Measurements from ENCODE around the gene IRF1. TPM values are rescaled to one million over a fixed set of nuclear protein-coding genes. Genes with fewer than 3 reads are reported as not detected.
"Not testable (repeated sequence)": the region's sequence is repeated elsewhere in the genome, so short reads cannot be mapped to it uniquely, and the experiment has no call there.

The IRF1 gene
- total RNA-seq, 1 donor: 22.1 TPM

GRCh38 chr5:132486318-132487094, 4.1 kb downstream of the IRF1 start:
- H3K4me3 ChIP-seq (ENCODE audit: insufficient read depth, low read length): no peak overlapping the region
- H3K27ac ChIP-seq (ENCODE audit: low read depth, low read length): no peak overlapping the region
- no peaks in the 10 kb centered on the region for H3K27me3 ChIP-seq (ENCODE audit: insufficient read depth, low read length)
- H3K4me2 ChIP-seq (ENCODE audit: insufficient read depth, low read length): no peak overlapping the region
- H3K36me3 ChIP-seq (ENCODE audit: insufficient read depth, low read length): peaks cover 59% of the 10 kb centered on the region
- H3K9me3 ChIP-seq (ENCODE audit: low read depth, low read length): no peaks in the 10 kb centered on the region
- H3K79me2 ChIP-seq (ENCODE audit: insufficient read depth, low read length): peaks cover 43% of the 10 kb centered on the region
- peaks cover 50% of the 10 kb centered on the region for H4K20me1 ChIP-seq (ENCODE audit: insufficient read depth, low read length)
- H2AFZ ChIP-seq (ENCODE audit: low read length): no peak overlapping the region
- DNase-seq (ENCODE audit: insufficient read length, low spot score, missing footprints): no peak
- TF ChIP-seq CTCF (IDR thresholded peaks at IDR 0.05; ENCODE audit: extremely low read depth, low read depth, low read length): no peak
- H3K4me1 ChIP-seq (ENCODE audit: insufficient read depth, low read length): peaks cover 23% of the 10 kb centered on the region

- H3K36me3 ChIP-seq (ENCODE audit: insufficient read depth, low read length): peaks cover 59% of the 10 kb centered on the region
- peaks cover 50% of the 10 kb centered on the region for H4K20me1 ChIP-seq (ENCODE audit: insufficient read depth, low read length)
- no peak overlapping the region for H3K27ac ChIP-seq (ENCODE audit: low read depth, low read length)
- no peak for DNase-seq (ENCODE audit: insufficient read length, low spot score, missing footprints)
- H3K27me3 ChIP-seq (ENCODE audit: insufficient read depth, low read length): no peaks in the 10 kb centered on the region
- peaks cover 43% of the 10 kb centered on the region for H3K79me2 ChIP-seq (ENCODE audit: insufficient read depth, low read length)
- peaks cover 17% of the 10 kb centered on the region for H3K4me1 ChIP-seq (ENCODE audit: insufficient read depth, low read length)
- H3K4me2 ChIP-seq (ENCODE audit: insufficient read depth, low read length): no peak overlapping the region
- H3K4me3 ChIP-seq (ENCODE audit: insufficient read depth, low read length): no peak overlapping the region
- H2AFZ ChIP-seq (ENCODE audit: low read length): no peak overlapping the region
- no peaks in the 10 kb centered on the region for H3K9me3 ChIP-seq (ENCODE audit: low read depth, low read length)
- no peak for TF ChIP-seq CTCF (IDR thresholded peaks at IDR 0.05; ENCODE audit: extremely low read depth, low read depth, low read length)
Observed at GRCh38 chr5:132485641-132486317, 4.8 kb downstream of the IRF1 start.

GRCh38 chr5:132484876-132485640, 5.5 kb downstream of the IRF1 start:
- H3K27me3 ChIP-seq (ENCODE audit: insufficient read depth, low read length); H2AFZ ChIP-seq (ENCODE audit: low read length); DNase-seq (ENCODE audit: insufficient read length, low spot score, missing footprints); H3K4me2 ChIP-seq (ENCODE audit: insufficient read depth, low read length); H3K9me3 ChIP-seq (ENCODE audit: low read depth, low read length); H3K27ac ChIP-seq (ENCODE audit: low read depth, low read length); H3K4me3 ChIP-seq (ENCODE audit: insufficient read depth, low read length): not testable (repeated sequence)
- Histone ChIP-seq H3K4me1 (ENCODE audit: insufficient read depth, low read length) (peaks cover 17% of the 10 kb centered on the region), H3K36me3 (ENCODE audit: insufficient read depth, low read length) (peaks cover 59% of the 10 kb centered on the region), H4K20me1 (ENCODE audit: insufficient read depth, low read length) (peaks cover 49% of the 10 kb centered on the region), H3K79me2 (ENCODE audit: insufficient read depth, low read length) (peaks cover 43% of the 10 kb centered on the region)

- Histone ChIP-seq H3K79me2 (ENCODE audit: insufficient read depth, low read length) (peaks cover 36% of the 10 kb centered on the region), H3K36me3 (ENCODE audit: insufficient read depth, low read length) (peaks cover 59% of the 10 kb centered on the region), H3K4me2 (ENCODE audit: insufficient read depth, low read length) (no peak overlapping the region), H3K4me3 (ENCODE audit: insufficient read depth, low read length) (no peak overlapping the region), H3K27ac (ENCODE audit: low read depth, low read length) (no peak overlapping the region), H3K27me3 (ENCODE audit: insufficient read depth, low read length) (no peaks in the 10 kb centered on the region), H3K9me3 (ENCODE audit: low read depth, low read length) (no peaks in the 10 kb centered on the region), H3K4me1 (ENCODE audit: insufficient read depth, low read length) (peaks cover 16% of the 10 kb centered on the region), H4K20me1 (ENCODE audit: insufficient read depth, low read length) (peaks cover 44% of the 10 kb centered on the region), H2AFZ (ENCODE audit: low read length) (no peak overlapping the region)
- TF ChIP-seq CTCF (IDR thresholded peaks at IDR 0.05; ENCODE audit: extremely low read depth, low read depth, low read length): no peak
- DNase-seq (ENCODE audit: insufficient read length, low spot score, missing footprints): no peak
Observed at GRCh38 chr5:132484391-132484725, 6.2 kb downstream of the IRF1 start.
